Measurements from ENCODE around the gene SLC49A3. TPM values are rescaled to one million over a fixed set of nuclear protein-coding genes. Genes with fewer than 3 reads are reported as not detected.

The SLC49A3 gene
- total RNA-seq, 1 experiment from 2014 or later: 0.20 TPM

- no peak for TF ChIP-seq CTCF (IDR thresholded peaks at IDR 0.05; ENCODE audit: insufficient read depth in 1 of 2, low read depth in 1 of 2, low read length in 1 of 2, severe bottlenecking in 1 of 2, unreplicated experiment in 1 of 2)
- peak overlapping the region; percentile 56; the same call in 1 of the 2 replicates for H3K4me3 ChIP-seq (ENCODE audit: low read depth, low read length)
- H3K36me3 ChIP-seq (ENCODE audit: control insufficient read depth, insufficient read depth, low read length): no peaks in the 10 kb centered on the region
- no peaks in the 10 kb centered on the region for H3K4me1 Mint-ChIP-seq (ENCODE audit: low read depth, unreplicated experiment)
- DNase-seq: no peak
- BruUV-seq (replicated peaks): no TSS peak
- ChIA-PET POLR2A (no interaction called here), CTCF (no interaction called here)
- no peaks in the 10 kb centered on the region for H3K9me3 ChIP-seq
- intact Hi-C loops (cut with micrococcal nuclease; ENCODE audit: unreplicated experiment): no loop called here
- peaks cover 11% of the 10 kb centered on the region for H3K36me3 Mint-ChIP-seq (ENCODE audit: insufficient read depth, unreplicated experiment)
- no peak overlapping the region for H3K27ac Mint-ChIP-seq (ENCODE audit: unreplicated experiment)
- H3K9me3 Mint-ChIP-seq (ENCODE audit: unreplicated experiment): no peaks in the 10 kb centered on the region
- no peaks in the 10 kb centered on the region for H3K27me3 ChIP-seq (replicated peaks; ENCODE audit: control insufficient read depth, insufficient read depth, low read length)
- peak overlapping the region; percentile 75 for H3K4me3 Mint-ChIP-seq (ENCODE audit: unreplicated experiment)
- peaks cover 10% of the 10 kb centered on the region; the same call in 1 of the 2 replicates for H3K4me1 ChIP-seq
- H3K27me3 Mint-ChIP-seq (ENCODE audit: insufficient read depth, unreplicated experiment): no peaks in the 10 kb centered on the region
These were observed 8.4 kb downstream of the SLC49A3 start for GRCh38 chr4:680551-680927.

GRCh38 chr4:680091-680490 lies 8.9 kb downstream of the SLC49A3 start:
- DNase-seq: no peak
- BruUV-seq (replicated peaks): no TSS peak
- H3K27ac Mint-ChIP-seq (ENCODE audit: unreplicated experiment): no peak overlapping the region
- peak overlapping the region; percentile 75 for H3K4me3 Mint-ChIP-seq (ENCODE audit: unreplicated experiment)
- no peaks in the 10 kb centered on the region for H3K4me1 Mint-ChIP-seq (ENCODE audit: low read depth, unreplicated experiment)
- no peak overlapping the region for H3K4me3 ChIP-seq (ENCODE audit: low read depth, low read length)
- TF ChIP-seq CTCF (IDR thresholded peaks at IDR 0.05; ENCODE audit: insufficient read depth in 1 of 2, low read depth in 1 of 2, low read length in 1 of 2, severe bottlenecking in 1 of 2, unreplicated experiment in 1 of 2): no peak
- ChIA-PET CTCF (no interaction called here), POLR2A (no interaction called here)
- peaks cover 11% of the 10 kb centered on the region for H3K36me3 Mint-ChIP-seq (ENCODE audit: insufficient read depth, unreplicated experiment)
- peaks cover 10% of the 10 kb centered on the region; the same call in 1 of the 2 replicates for H3K4me1 ChIP-seq
- no peaks in the 10 kb centered on the region for H3K27me3 Mint-ChIP-seq (ENCODE audit: insufficient read depth, unreplicated experiment)
- H3K9me3 Mint-ChIP-seq (ENCODE audit: unreplicated experiment): no peaks in the 10 kb centered on the region
- no peaks in the 10 kb centered on the region for H3K36me3 ChIP-seq (ENCODE audit: control insufficient read depth, insufficient read depth, low read length)
- intact Hi-C loops (cut with micrococcal nuclease; ENCODE audit: unreplicated experiment): no loop called here
- no peaks in the 10 kb centered on the region for H3K27me3 ChIP-seq (replicated peaks; ENCODE audit: control insufficient read depth, insufficient read depth, low read length)
- no peaks in the 10 kb centered on the region for H3K9me3 ChIP-seq

GRCh38 chr4:679629-680028 lies 9.3 kb downstream of the SLC49A3 start:
- Histone ChIP-seq H3K4me3 (ENCODE audit: low read depth, low read length) (no peak overlapping the region), H3K4me1 (peaks cover 10% of the 10 kb centered on the region; the same call in 1 of the 2 replicates), H3K36me3 (ENCODE audit: control insufficient read depth, insufficient read depth, low read length) (no peaks in the 10 kb centered on the region), H3K27me3 (replicated peaks; ENCODE audit: control insufficient read depth, insufficient read depth, low read length) (no peaks in the 10 kb centered on the region), H3K9me3 (no peaks in the 10 kb centered on the region)
- no peak overlapping the region for H3K27ac Mint-ChIP-seq (ENCODE audit: unreplicated experiment)
- no peak for DNase-seq
- no peaks in the 10 kb centered on the region for H3K9me3 Mint-ChIP-seq (ENCODE audit: unreplicated experiment)
- BruUV-seq (replicated peaks): no TSS peak
- ChIA-PET POLR2A (no interaction called here), CTCF (no interaction called here)
- no peaks in the 10 kb centered on the region for H3K4me1 Mint-ChIP-seq (ENCODE audit: low read depth, unreplicated experiment)
- peaks cover 11% of the 10 kb centered on the region for H3K36me3 Mint-ChIP-seq (ENCODE audit: insufficient read depth, unreplicated experiment)
- H3K4me3 Mint-ChIP-seq (ENCODE audit: unreplicated experiment): no peak overlapping the region
- no peak for TF ChIP-seq CTCF (IDR thresholded peaks at IDR 0.05; ENCODE audit: insufficient read depth in 1 of 2, low read depth in 1 of 2, low read length in 1 of 2, severe bottlenecking in 1 of 2, unreplicated experiment in 1 of 2)
- intact Hi-C loops (cut with micrococcal nuclease; ENCODE audit: unreplicated experiment): no loop called here
- no peaks in the 10 kb centered on the region for H3K27me3 Mint-ChIP-seq (ENCODE audit: insufficient read depth, unreplicated experiment)
